Sigmoid colon (tissue), 7 donors: ENCODE measurements around the gene PGAP2. TPM values are rescaled to one million over a fixed set of nuclear protein-coding genes. Genes with fewer than 3 reads are reported as not detected.
A peak's percentile ranks its signal among the peaks of the same experiment; 100 is the strongest.

Experiments
- DNase-seq: peaks from one replicate; pipeline ENCODE4 v3.0.0-alpha.2; 2019
- H3K27ac ChIP-seq, 4 donors: fragments of 200-600 bp; sonication (generic); one replicate each; pipeline ENCODE4 v1.5.1; 2016 to 2019; ENCODE audit warnings: mild to moderate bottlenecking in 1 of 4
- H3K27me3 ChIP-seq, 3 donors: fragments of 200-600 bp; sonication (generic); one replicate each; pipeline ENCODE4 v1.5.1; 2019; ENCODE audit warnings: mild to moderate bottlenecking in 1 of 3
- H3K36me3 ChIP-seq, 4 donors: fragments of 200-600 bp; sonication (generic); one replicate each; pipeline ENCODE4 v1.5.1; 2016 to 2019
- H3K4me1 ChIP-seq, 4 donors: fragments of 200-600 bp; sonication (generic); one replicate each; pipeline ENCODE4 v1.5.1; 2017 to 2019
- H3K4me3 ChIP-seq, 4 donors: fragments of 200-600 bp; sonication (generic); one replicate each; pipeline ENCODE4 v1.5.1; 2017 to 2019; ENCODE audit warnings: mild to moderate bottlenecking in 2 of 4, moderate library complexity in 1 of 4
- H3K9me3 ChIP-seq, 4 donors: fragments of 200-600 bp in 3 of 4; sonication (generic) in 3 of 4; one replicate each; pipeline versions ENCODE4 v1.5.1 to v1.6.1; 2013 to 2019
- EP300 ChIP-seq, 4 donors: sonication (generic); formaldehyde crosslinking; IDR thresholded peaks; one replicate each; pipeline ENCODE4 v1.6.1; 2017; ENCODE audit warnings: antibody characterized with exemption in 4 of 4
- POLR2A ChIP-seq, 2 donors: fragments of 450-650 bp; IDR thresholded peaks; one replicate each; pipeline ENCODE4 v1.6.1; 2016; ENCODE audit warnings: antibody characterized with exemption in 2 of 2, mild to moderate bottlenecking in 2 of 2, moderate library complexity in 2 of 2
- POLR2AphosphoS5 ChIP-seq, 4 donors: sonication (generic); formaldehyde crosslinking; IDR thresholded peaks; one replicate each; pipeline ENCODE4 v1.6.1; 2017; ENCODE audit warnings: antibody characterized with exemption in 4 of 4
- WGBS, 2 donors: extraction: QIAGEN DNeasy Blood & Tissue Kit; methylation state at CpG; one replicate each; pipeline ENCODE4 v1.1.7; 2013; 5-methylcytosine and 5-hydroxymethylcytosine counted together
- intact Hi-C: fragments of 100-400 bp; cut with DNase I; formaldehyde crosslinking; loops from one replicate; pipeline ENCODE4 v1.15.1; 2023
- polyA plus RNA-seq, 3 donors: library from polyadenylated mRNA; stranded (reverse); fragments of 200-250 nt; gene quantifications; one replicate each; pipeline ENCODE4 v1.2.3, GENCODE V29; 2013
- total RNA-seq, 4 donors: library from RNA; depleted of rRNA; stranded (reverse); fragments of >200 nt; gene quantifications; one replicate each; pipeline ENCODE4 v1.1.0, GENCODE V29; 2016
- TF ChIP-seq, protein P1 (sequence below), 4 experiments: fragments of 450-650 bp in 3 of 4; fragments of 200-600 bp in 1 of 4; IDR thresholded peaks; one replicate each; pipeline ENCODE4 v1.5.1; 2016 to 2019; ENCODE audit warnings: antibody characterized with exemption in 4 of 4, mild to moderate bottlenecking in 3 of 4, moderate library complexity in 2 of 4
- donor health status: healthy with polysubstance abuse.
- donor health status: Bipolar disorder and iron deficiency.
- donor health status: healthy.

Gene PGAP2
- total and polyA plus RNA-seq, 7 donors = 3.7 to 19.4 (median 6.9) TPM

DNA sequence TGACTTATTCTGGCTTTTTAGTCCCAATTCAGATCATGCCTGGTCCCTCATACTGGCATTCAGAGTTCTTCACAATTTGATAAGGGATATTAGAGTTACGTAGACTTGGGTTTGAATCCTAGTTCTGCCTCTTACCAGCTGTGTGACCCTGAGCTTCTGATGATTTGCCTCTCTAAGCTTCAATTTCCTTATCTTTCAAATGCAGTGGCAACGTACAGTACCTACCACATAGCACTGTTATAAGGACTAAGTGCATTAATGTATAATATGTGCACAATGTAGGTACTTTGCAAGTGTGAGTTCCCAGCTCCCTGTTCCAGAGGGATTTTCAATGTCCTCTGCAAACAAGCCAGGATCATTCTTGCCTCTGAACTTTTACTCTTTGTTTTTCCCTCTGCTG, 25.1 kb downstream of the PGAP2 start:
- no peak overlapping the region for H3K27ac ChIP-seq
- H3K36me3 ChIP-seq = peaks cover 0 to 30% (median 2%) of the 10 kb centered on the region in 4 donors
- no peaks in the 10 kb centered on the region for H3K9me3 ChIP-seq
- DNase-seq = no peak
- H3K4me3 ChIP-seq = no peak overlapping the region
- no peaks in the 10 kb centered on the region for H3K27me3 ChIP-seq
- no peak for TF ChIP-seq POLR2A (IDR thresholded peaks at IDR 0.05)
- TF ChIP-seq EP300 (IDR thresholded peaks at IDR 0.05) = no peak
- TF ChIP-seq, protein P1, sequence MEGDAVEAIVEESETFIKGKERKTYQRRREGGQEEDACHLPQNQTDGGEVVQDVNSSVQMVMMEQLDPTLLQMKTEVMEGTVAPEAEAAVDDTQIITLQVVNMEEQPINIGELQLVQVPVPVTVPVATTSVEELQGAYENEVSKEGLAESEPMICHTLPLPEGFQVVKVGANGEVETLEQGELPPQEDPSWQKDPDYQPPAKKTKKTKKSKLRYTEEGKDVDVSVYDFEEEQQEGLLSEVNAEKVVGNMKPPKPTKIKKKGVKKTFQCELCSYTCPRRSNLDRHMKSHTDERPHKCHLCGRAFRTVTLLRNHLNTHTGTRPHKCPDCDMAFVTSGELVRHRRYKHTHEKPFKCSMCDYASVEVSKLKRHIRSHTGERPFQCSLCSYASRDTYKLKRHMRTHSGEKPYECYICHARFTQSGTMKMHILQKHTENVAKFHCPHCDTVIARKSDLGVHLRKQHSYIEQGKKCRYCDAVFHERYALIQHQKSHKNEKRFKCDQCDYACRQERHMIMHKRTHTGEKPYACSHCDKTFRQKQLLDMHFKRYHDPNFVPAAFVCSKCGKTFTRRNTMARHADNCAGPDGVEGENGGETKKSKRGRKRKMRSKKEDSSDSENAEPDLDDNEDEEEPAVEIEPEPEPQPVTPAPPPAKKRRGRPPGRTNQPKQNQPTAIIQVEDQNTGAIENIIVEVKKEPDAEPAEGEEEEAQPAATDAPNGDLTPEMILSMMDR (IDR thresholded peaks at IDR 0.05) = no peak
- TF ChIP-seq POLR2AphosphoS5 (IDR thresholded peaks at IDR 0.05) = no peak
- 83 to 90% methylated on average over 2 of the region's 2 CpGs for WGBS, 2 donors
- intact Hi-C loops = no loop called here
- H3K4me1 ChIP-seq = peaks cover 2 to 45% (median 34%) of the 10 kb centered on the region in 4 donors

DNA sequence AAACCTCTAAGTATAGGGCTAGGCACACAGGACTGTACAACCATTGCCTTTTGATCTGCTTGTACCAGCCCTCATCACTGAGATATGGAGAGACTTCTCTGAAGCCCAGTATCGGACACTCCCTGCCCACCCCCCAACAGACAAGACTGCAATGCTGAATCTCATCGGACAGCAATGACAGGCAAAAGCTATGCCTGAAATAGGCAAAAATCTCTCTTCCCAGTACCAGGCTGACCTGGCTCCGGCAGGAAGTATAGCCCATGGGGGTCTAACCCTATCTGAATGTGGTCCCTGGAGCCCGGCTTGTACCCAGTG, 25.9 kb downstream of the PGAP2 start:
- no peak overlapping the region for H3K4me3 ChIP-seq
- TF ChIP-seq POLR2AphosphoS5 (IDR thresholded peaks at IDR 0.05) (no peak), EP300 (IDR thresholded peaks at IDR 0.05) (no peak), POLR2A (IDR thresholded peaks at IDR 0.05) (no peak)
- TF ChIP-seq, protein P1 (IDR thresholded peaks at IDR 0.05) = no peak
- WGBS, 2 donors = 62 to 86% methylated on average over 4 of the region's 4 CpGs
- peak overlapping the region in 1 of 4 donors; percentile 31 for H3K27ac ChIP-seq
- H3K4me1 ChIP-seq = peaks cover 2 to 54% (median 42%) of the 10 kb centered on the region in 4 donors
- H3K36me3 ChIP-seq = peaks cover 0 to 30% (median 2%) of the 10 kb centered on the region in 4 donors
- no peak for DNase-seq
- intact Hi-C loops = no loop called here
- H3K9me3 ChIP-seq = no peaks in the 10 kb centered on the region
- no peaks in the 10 kb centered on the region for H3K27me3 ChIP-seq

DNA sequence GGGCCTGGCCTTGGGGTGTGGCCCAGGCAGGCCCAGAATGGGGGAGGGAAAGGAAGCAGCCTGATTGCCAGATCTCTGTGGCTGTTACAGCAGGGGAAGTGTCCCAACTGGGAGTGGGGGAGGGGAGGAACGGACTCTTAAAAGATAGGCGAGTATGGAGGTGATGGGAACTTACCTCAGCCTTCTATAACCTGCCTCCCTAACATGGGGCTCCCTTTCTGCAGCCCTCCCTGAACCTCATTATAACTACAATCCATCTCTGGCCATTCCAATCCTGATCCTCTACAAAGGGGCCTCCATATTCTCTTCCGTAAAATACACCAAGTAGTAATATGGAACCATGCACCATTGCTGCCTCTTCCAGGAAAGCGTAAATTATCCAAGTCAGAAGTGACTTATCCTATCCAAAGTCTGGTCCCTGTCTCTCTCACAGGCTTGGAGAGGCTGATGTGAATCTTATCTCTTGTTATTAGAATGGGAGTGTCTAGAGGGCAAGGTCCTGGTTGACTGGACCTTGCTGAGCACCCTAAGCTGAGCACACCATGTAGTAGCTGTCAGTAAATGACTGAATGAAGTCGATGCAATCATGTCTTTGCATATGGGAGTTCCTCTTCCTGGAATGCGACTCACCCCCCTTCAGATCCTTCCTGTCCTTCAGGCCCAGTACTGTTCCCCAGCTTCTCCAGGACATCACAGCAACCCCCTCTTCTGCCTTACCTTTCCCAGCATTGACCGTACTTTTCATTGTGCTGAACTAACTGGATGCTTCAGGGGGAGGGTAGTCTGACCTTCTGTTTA, 26.5 kb downstream of the PGAP2 start:
- intact Hi-C loops = no loop called here
- H3K9me3 ChIP-seq = no peaks in the 10 kb centered on the region
- TF ChIP-seq POLR2A (IDR thresholded peaks at IDR 0.05) = no peak
- TF ChIP-seq, protein P1 (IDR thresholded peaks at IDR 0.05) = no peak
- TF ChIP-seq POLR2AphosphoS5 (IDR thresholded peaks at IDR 0.05) = no peak
- TF ChIP-seq EP300 (IDR thresholded peaks at IDR 0.05) = no peak
- H3K27ac ChIP-seq = peak overlapping the region in 3 of 4 donors; percentile 8 to 31 (median 27)
- no peak for DNase-seq
- H3K4me3 ChIP-seq = no peak overlapping the region
- H3K36me3 ChIP-seq = peaks cover 0 to 25% (median 2%) of the 10 kb centered on the region in 4 donors
- 61 to 77% methylated on average over 7 of the region's 7 CpGs for WGBS, 2 donors
- peaks cover 2 to 59% (median 47%) of the 10 kb centered on the region in 4 donors for H3K4me1 ChIP-seq
- H3K27me3 ChIP-seq = no peaks in the 10 kb centered on the region

DNA sequence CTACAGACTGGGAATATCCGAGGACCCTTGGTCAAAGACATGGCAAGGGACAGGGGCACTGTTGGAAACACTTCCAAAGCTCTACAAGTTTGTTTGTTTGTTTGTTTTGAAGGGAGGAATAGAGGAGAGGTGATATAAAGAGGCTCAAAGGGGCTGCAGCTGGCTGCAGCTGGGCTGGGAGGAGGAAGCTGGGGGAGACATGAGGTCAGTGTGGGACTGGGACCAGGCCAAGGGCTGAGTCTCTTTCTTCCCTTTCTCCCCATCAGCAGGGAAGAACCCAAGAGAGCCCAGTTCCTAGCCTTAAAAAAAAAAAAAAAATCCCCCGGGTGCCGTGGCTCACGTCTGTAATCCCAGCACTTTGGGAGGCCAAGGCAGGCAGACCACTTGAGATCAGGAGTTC, 27.4 kb downstream of the PGAP2 start:
- H3K27ac ChIP-seq = peak overlapping the region in 3 of 4 donors; percentile 8 to 31 (median 27)
- WGBS, 2 donors = 61 to 80% methylated on average over 4 of the region's 4 CpGs
- no peaks in the 10 kb centered on the region for H3K9me3 ChIP-seq
- peaks cover 2 to 65% (median 52%) of the 10 kb centered on the region in 4 donors for H3K4me1 ChIP-seq
- no peak overlapping the region for H3K4me3 ChIP-seq
- no peaks in the 10 kb centered on the region for H3K27me3 ChIP-seq
- intact Hi-C loops = no loop called here
- TF ChIP-seq POLR2A (IDR thresholded peaks at IDR 0.05) (no peak), EP300 (IDR thresholded peaks at IDR 0.05) (no peak), POLR2AphosphoS5 (IDR thresholded peaks at IDR 0.05) (no peak)
- TF ChIP-seq, protein P1 (IDR thresholded peaks at IDR 0.05) = no peak
- no peak for DNase-seq
- peaks cover 0 to 18% (median 2%) of the 10 kb centered on the region in 4 donors for H3K36me3 ChIP-seq
